HG03045 (cell line): ENCODE data around the gene KPNA5.
"Not testable (repeated sequence)": the region's sequence is repeated elsewhere in the genome, so short reads cannot be mapped to it uniquely, and the experiment has no call there.

Source experiments
- ATAC-seq: cut with Tn5 transposase; IDR thresholded peaks from one replicate; pipeline ENCODE4 v1.9.1; 2021; ENCODE audit warnings: mild to moderate bottlenecking, moderate library complexity; ENCODE audit not compliant: unreplicated experiment

KPNA5 gene

GRCh38 chr6:116680880-116681672 is at the start of gene KPNA5:
Gene KPNA5, plus strand, starts transcription at chr6:116681211. Its CDS starts 124 bp downstream, at chr6:116681335.
- ATAC-seq = peak; percentile 97

- ATAC-seq = no peak
Observed at GRCh38 chr6:116631379-116631990, 49.5 kb upstream of the KPNA5 start.

GRCh38 chr6:116633685-116634084 is 47.3 kb upstream of the KPNA5 start:
- no peak for ATAC-seq

- no peak for ATAC-seq
Observed at GRCh38 chr6:116648156-116648555, 32.9 kb upstream of the KPNA5 start.

- ATAC-seq = no peak
Observed at GRCh38 chr6:116649129-116649528, 31.9 kb upstream of the KPNA5 start.

GRCh38 chr6:116651916-116652315 is 29.1 kb upstream of the KPNA5 start:
- no peak for ATAC-seq

- ATAC-seq = no peak
Observed at GRCh38 chr6:116661594-116661993, 19.4 kb upstream of the KPNA5 start.

GRCh38 chr6:116662202-116662601 is 18.8 kb upstream of the KPNA5 start:
- ATAC-seq = no peak

- no peak for ATAC-seq
Observed at GRCh38 chr6:116663308-116663707, 17.7 kb upstream of the KPNA5 start.

GRCh38 chr6:116664169-116664568 is 16.8 kb upstream of the KPNA5 start:
- not testable (repeated sequence) for ATAC-seq

- ATAC-seq = no peak
Observed at GRCh38 chr6:116665464-116665863, 15.5 kb upstream of the KPNA5 start.

- ATAC-seq = no peak
Observed at GRCh38 chr6:116666869-116667268, 14.1 kb upstream of the KPNA5 start.

- ATAC-seq = no peak
Observed at GRCh38 chr6:116667623-116668022, 13.4 kb upstream of the KPNA5 start.

GRCh38 chr6:116672306-116672705 is 8.7 kb upstream of the KPNA5 start:
- no peak for ATAC-seq

GRCh38 chr6:116676021-116676420 is 5.0 kb upstream of the KPNA5 start:
- no peak for ATAC-seq

- ATAC-seq = no peak
Observed at GRCh38 chr6:116682334-116682712, 1.3 kb downstream of the KPNA5 start.

GRCh38 chr6:116685437-116685993 is 4.5 kb downstream of the KPNA5 start:
- ATAC-seq = no peak

- ATAC-seq = not testable (repeated sequence)
Observed at GRCh38 chr6:116686475-116687101, 5.6 kb downstream of the KPNA5 start.

- ATAC-seq = no peak
Observed at GRCh38 chr6:116691154-116691553, 10.1 kb downstream of the KPNA5 start.

- not testable (repeated sequence) for ATAC-seq
Observed at GRCh38 chr6:116692873-116693272, 11.9 kb downstream of the KPNA5 start.

- ATAC-seq = not testable (repeated sequence)
Observed at GRCh38 chr6:116693275-116693674, 12.3 kb downstream of the KPNA5 start.

GRCh38 chr6:116695401-116695800 is 14.4 kb downstream of the KPNA5 start:
- peak; percentile 80 for ATAC-seq
